ENCODE data around the gene SV2A.
A peak's percentile ranks its signal among the peaks of the same experiment; 100 is the strongest.

SV2A gene

DNA sequence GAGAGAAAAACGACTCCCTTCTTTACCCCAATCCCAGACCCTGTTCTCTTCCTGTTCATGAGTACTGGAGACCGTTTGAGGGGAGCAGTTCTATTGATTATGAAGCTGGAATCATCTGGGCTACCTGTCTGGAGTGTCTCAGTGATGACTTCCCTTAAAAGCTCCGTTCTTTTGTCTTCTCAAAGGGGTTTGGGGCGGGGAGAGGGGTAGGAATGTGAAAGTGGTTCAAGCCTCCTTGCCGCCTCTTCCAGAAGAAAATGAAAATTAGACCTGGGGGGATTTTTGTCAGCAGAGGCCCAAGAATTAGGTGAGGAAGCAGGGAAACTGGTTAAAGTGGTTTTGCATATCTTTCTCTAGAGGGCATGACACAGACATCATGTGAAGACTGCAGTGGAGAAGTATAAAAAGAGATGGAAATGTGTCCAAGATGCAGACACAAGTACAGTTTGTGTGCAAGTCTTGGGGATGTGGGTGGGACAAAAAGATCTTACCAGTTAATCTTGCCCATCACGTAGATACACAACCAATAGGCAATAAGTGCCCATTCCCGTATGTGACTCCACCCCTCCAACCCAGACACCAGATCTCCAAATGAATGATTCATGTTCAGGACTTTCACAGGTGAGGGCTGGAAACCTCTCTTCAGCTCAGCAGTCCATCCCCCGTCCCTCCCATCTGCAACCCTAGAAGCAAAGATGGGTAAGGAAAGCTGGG, 19.5 kb upstream of the SV2A start:
- no peak for DNase-seq (ENCODE audit: low spot score)
- no peaks in the 10 kb centered on the region for H3K27me3 Mint-ChIP-seq (ENCODE audit: low read depth)
- peaks cover 20% of the 10 kb centered on the region for H3K4me1 Mint-ChIP-seq (ENCODE audit: low read depth)
- no peaks in the 10 kb centered on the region for H3K36me3 Mint-ChIP-seq (ENCODE audit: low read depth)
- peak overlapping the region; percentile 46 for H3K4me3 Mint-ChIP-seq
- no peaks in the 10 kb centered on the region for H3K9me3 Mint-ChIP-seq
- H3K27ac Mint-ChIP-seq = peak overlapping the region; percentile 63

DNA sequence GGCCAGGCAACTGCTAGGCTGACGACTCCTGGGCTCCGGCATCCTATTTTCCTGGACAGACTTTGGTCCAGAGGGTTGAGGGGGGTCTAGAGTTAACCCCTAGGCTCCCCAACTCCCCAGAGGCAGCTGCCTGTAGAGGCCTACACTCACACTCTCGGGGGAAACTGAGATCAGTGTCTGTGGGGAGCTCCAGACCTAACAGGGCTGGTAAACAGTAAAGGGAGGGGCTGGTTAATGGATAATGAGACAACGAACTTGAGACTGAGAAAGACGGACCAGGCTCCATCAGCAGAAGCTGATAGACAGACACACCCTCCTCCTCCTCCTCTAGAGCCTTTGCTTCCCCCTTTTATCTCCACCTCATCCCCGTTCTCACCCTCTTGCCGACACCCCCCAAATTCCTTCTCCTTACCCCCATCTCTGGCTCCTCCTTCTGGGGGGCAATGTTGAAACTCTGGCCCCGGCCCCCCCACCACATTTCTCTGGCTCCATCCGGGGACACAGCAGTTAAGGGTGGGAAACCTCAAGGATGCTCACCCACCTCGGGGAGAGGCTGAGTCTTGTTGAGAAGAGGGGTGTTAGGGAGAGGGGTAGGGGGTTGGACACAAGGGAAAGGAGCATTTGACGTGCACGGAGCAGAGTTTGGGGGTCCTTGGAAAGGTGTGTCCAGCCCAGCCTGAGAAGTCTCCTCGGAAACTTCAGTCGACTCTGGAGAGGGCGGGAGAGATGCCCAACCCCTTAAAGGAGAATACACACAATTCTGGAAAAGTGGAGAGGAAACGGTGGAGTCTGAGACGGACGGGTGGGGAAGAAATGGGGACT, 18.7 kb upstream of the SV2A start, which contains the start of gene MTMR11:
TSS of gene MTMR11 (minus strand) at position 710 of the 822 bp plus-strand sequence. CDS start at position 478, 232 bp downstream.
- Mint-ChIP-seq H3K4me3 (peak within 1 kb of the TSS; percentile 46), H3K9me3 (no peaks in the 10 kb centered on the region), H3K4me1 (ENCODE audit: low read depth) (peaks cover 26% of the 10 kb centered on the region), H3K27ac (peak within 1 kb of the TSS; percentile 63), H3K36me3 (ENCODE audit: low read depth) (no peaks in the 10 kb centered on the region), H3K27me3 (ENCODE audit: low read depth) (no peaks in the 10 kb centered on the region)
- DNase-seq (ENCODE audit: low spot score) = no peak

DNA sequence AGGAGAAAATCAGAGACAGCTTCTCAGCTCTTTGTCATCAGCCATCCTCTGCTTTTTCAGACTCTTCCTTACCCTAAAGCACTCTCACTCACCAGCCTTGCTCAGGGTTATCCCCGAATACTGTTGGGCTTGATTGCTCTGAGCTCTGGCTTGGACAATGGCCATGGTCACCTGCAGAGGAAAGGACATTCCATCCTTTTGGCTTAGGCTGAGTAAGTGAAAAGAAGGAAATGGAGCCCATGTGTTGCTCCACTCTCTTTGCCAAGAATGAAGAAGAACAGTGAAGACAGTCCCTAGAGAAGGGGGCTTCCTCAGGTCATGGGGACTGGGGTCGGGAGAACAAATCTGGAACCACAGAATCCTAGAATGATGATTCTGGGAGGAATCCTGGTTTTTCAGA, 16.7 kb upstream of the SV2A start:
- Mint-ChIP-seq H3K4me3 (no peak overlapping the region), H3K4me1 (ENCODE audit: low read depth) (peaks cover 36% of the 10 kb centered on the region), H3K27me3 (ENCODE audit: low read depth) (no peaks in the 10 kb centered on the region), H3K9me3 (no peaks in the 10 kb centered on the region), H3K27ac (no peak overlapping the region), H3K36me3 (ENCODE audit: low read depth) (no peaks in the 10 kb centered on the region)
- no peak for DNase-seq (ENCODE audit: low spot score)

DNA sequence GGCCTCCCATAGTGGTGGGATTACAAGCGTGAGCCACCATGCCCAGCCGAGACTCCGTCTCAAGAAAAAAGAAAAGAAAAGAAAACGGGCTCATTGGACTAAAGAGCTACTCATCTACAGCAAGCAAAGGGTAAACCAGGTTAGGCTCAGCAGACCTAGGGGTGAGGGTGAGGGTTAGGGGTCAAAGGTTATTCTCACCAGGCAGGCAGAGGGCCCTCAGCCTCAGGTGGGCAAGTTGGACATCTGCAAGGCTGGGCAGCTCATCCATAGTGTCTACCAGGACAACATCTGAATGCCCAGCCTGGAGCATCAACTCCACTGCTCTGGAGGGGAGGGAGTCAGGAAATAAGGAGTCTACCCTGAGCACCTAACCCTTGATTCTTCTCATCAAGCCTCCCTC, 15.6 kb upstream of the SV2A start:
- H3K4me1 Mint-ChIP-seq (ENCODE audit: low read depth) = peaks cover 40% of the 10 kb centered on the region
- H3K27ac Mint-ChIP-seq = no peak overlapping the region
- no peak for DNase-seq (ENCODE audit: low spot score)
- no peaks in the 10 kb centered on the region for H3K9me3 Mint-ChIP-seq
- no peak overlapping the region for H3K4me3 Mint-ChIP-seq
- no peaks in the 10 kb centered on the region for H3K27me3 Mint-ChIP-seq (ENCODE audit: low read depth)
- peaks cover 3% of the 10 kb centered on the region for H3K36me3 Mint-ChIP-seq (ENCODE audit: low read depth)

- no peak overlapping the region for H3K27ac Mint-ChIP-seq
- H3K4me3 Mint-ChIP-seq = no peak overlapping the region
- H3K9me3 Mint-ChIP-seq = no peaks in the 10 kb centered on the region
These were observed 14.8 kb upstream of the SV2A start for GRCh38 chr1:149932474-149932873.

DNA sequence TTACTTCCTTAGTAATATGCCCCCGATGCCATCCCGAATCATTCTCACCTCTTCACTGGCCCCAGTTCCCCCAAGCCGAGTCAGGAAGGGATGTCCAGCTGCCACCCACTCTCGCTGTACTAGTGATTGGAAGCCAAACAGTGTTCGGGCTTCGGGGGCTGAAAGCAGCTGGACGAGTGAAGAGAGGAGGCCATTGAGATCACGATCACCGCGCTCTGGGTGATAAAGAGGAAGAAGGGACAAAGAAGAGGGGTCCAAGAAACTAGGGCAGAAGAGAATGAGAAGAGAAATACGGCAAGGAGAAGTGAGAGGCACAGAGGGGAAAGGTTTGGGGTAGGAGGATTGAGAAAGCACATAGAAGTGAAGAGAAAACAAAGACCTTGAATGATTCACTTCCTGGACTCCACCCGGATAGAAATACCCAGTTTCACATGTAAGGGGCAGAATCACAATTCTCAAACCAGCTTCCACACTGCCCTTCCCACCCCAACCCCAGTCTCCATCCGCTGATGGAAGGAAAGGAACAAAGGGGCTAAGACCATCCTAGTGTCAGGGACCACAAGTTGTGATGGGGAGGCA, 13.7 kb upstream of the SV2A start:
- DNase-seq (ENCODE audit: low spot score) = no peak
- Mint-ChIP-seq H3K4me3 (peak overlapping the region; percentile 65), H3K4me1 (ENCODE audit: low read depth) (peaks cover 29% of the 10 kb centered on the region), H3K9me3 (no peaks in the 10 kb centered on the region), H3K36me3 (ENCODE audit: low read depth) (peaks cover 11% of the 10 kb centered on the region), H3K27ac (peak overlapping the region; percentile 85), H3K27me3 (ENCODE audit: low read depth) (no peaks in the 10 kb centered on the region)

More at GRCh38 chr1:149932474-149932873, 14.8 kb upstream of the SV2A start:
- DNase-seq (ENCODE audit: low spot score) = no peak
- Mint-ChIP-seq H3K4me1 (ENCODE audit: low read depth) (peaks cover 34% of the 10 kb centered on the region), H3K36me3 (ENCODE audit: low read depth) (peaks cover 6% of the 10 kb centered on the region), H3K27me3 (ENCODE audit: low read depth) (no peaks in the 10 kb centered on the region)

DNA sequence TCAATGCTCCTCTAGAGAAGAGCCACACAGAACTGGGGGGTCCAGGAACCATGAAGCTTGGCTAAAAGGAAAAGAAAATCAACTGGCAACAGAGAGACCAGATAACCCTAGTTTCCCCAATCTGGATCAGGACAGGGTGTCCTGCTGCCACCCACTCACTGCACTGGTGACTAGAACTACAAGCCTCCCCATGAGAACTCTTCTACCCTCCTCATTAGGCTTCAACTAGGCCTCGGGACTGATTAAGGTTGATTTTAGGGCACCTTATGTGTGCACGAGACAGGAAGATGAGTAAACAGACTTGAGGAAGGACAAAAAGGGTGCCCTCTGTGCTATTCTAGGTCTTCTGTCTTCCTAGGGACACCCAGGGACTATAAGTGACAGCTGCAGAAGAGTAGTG, 12.2 kb upstream of the SV2A start:
- H3K36me3 Mint-ChIP-seq (ENCODE audit: low read depth) = peaks cover 26% of the 10 kb centered on the region
- no peak overlapping the region for H3K27ac Mint-ChIP-seq
- H3K4me3 Mint-ChIP-seq = peak overlapping the region; percentile 20
- H3K27me3 Mint-ChIP-seq (ENCODE audit: low read depth) = no peaks in the 10 kb centered on the region
- no peaks in the 10 kb centered on the region for H3K9me3 Mint-ChIP-seq
- peaks cover 40% of the 10 kb centered on the region for H3K4me1 Mint-ChIP-seq (ENCODE audit: low read depth)
- no peak for DNase-seq (ENCODE audit: low spot score)

DNA sequence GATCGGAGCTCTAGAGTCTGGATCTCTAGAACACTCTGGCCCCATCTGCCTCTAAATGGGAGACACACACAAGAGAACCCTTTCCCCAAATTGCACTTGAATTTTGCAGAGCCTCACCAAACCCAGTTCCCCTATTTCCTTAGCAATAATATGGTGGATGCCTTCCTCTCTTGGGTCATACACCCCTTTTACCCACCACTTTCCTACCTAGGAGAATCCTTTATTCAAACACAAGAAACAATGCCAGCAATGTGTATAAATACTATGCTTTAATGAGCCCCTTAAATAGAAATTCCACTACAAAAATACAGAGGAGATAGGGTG, 10.7 kb upstream of the SV2A start:
- H3K4me3 Mint-ChIP-seq = peak overlapping the region; percentile 96
- DNase-seq (ENCODE audit: low spot score) = no peak
- H3K27me3 Mint-ChIP-seq (ENCODE audit: low read depth) = no peaks in the 10 kb centered on the region
- H3K9me3 Mint-ChIP-seq = no peaks in the 10 kb centered on the region
- H3K36me3 Mint-ChIP-seq (ENCODE audit: low read depth) = peaks cover 38% of the 10 kb centered on the region
- peak overlapping the region; percentile 94 for H3K27ac Mint-ChIP-seq
- peaks cover 48% of the 10 kb centered on the region for H3K4me1 Mint-ChIP-seq (ENCODE audit: low read depth)

DNA sequence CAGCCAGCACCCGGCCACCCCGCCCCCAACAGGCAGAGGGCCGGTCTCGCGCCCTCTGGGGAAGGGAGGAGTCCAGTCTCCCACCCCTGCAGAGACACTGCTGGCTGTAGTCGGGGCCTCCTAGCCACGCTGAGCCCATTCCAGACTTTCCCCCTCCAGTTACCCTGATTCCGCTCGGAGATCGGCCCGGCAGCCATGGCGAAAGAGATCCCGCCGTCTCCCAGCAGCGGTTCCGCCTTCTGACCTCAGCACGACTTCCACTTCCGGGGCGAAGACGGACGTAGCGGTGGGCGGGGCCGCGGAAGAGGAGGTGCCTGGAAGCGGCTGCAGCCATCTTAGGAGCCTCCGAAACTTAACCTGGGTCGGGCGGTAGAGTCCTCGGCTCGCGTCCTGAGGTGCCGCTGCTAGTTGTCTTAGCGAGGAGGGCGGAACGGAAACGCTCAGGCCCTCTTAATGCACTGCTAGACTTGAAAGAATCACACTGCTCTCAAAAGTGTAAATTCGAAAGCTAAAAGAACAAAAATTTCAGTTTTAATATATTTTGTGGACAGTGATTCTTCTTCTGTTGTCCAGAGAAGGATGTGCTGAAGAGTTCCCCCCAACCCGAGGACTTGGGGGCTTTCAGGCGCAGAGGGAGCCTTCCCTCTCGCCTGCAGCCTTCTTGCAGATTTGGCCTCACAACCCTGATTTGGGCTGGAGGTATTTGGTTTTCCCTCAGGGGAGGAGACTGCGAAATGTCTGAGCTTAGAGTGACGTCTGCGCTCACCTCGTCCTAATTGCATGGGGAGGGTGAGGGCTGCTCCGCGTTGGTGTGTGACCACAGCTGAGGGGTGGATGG, 10.1 kb upstream of the SV2A start, which contains the start of gene SF3B4:
TSS of gene SF3B4 (minus strand) at position 241 of the 838 bp plus-strand sequence. CDS start at position 197, 44 bp downstream.
- no peaks in the 10 kb centered on the region for H3K9me3 Mint-ChIP-seq
- DNase-seq (ENCODE audit: low spot score) = peak; percentile 95
- peaks cover 48% of the 10 kb centered on the region for H3K4me1 Mint-ChIP-seq (ENCODE audit: low read depth)
- H3K27me3 Mint-ChIP-seq (ENCODE audit: low read depth) = no peaks in the 10 kb centered on the region
- H3K4me3 Mint-ChIP-seq = peak within 1 kb of the TSS; percentile 96
- peaks cover 44% of the 10 kb centered on the region for H3K36me3 Mint-ChIP-seq (ENCODE audit: low read depth)
- H3K27ac Mint-ChIP-seq = peak within 1 kb of the TSS; percentile 94

- peaks cover 48% of the 10 kb centered on the region for H3K4me1 Mint-ChIP-seq (ENCODE audit: low read depth)
- H3K36me3 Mint-ChIP-seq (ENCODE audit: low read depth) = peaks cover 48% of the 10 kb centered on the region
- H3K9me3 Mint-ChIP-seq = no peaks in the 10 kb centered on the region
- peak overlapping the region; percentile 96 for H3K4me3 Mint-ChIP-seq
- no peak for DNase-seq (ENCODE audit: low spot score)
- H3K27ac Mint-ChIP-seq = peak overlapping the region; percentile 94
- H3K27me3 Mint-ChIP-seq (ENCODE audit: low read depth) = no peaks in the 10 kb centered on the region
These were observed 9.5 kb upstream of the SV2A start for GRCh38 chr1:149927056-149927562.

GRCh38 chr1:149926296-149926695, 8.7 kb upstream of the SV2A start:
- Mint-ChIP-seq H3K27ac (no peak overlapping the region), H3K9me3 (no peaks in the 10 kb centered on the region), H3K36me3 (ENCODE audit: low read depth) (peaks cover 52% of the 10 kb centered on the region), H3K4me3 (peak overlapping the region; percentile 96), H3K27me3 (ENCODE audit: low read depth) (no peaks in the 10 kb centered on the region), H3K4me1 (ENCODE audit: low read depth) (peaks cover 41% of the 10 kb centered on the region)
- no peak for DNase-seq (ENCODE audit: low spot score)

- Mint-ChIP-seq H3K36me3 (ENCODE audit: low read depth) (peaks cover 52% of the 10 kb centered on the region), H3K4me3 (peak overlapping the region; percentile 96), H3K4me1 (ENCODE audit: low read depth) (peaks cover 36% of the 10 kb centered on the region), H3K9me3 (no peaks in the 10 kb centered on the region), H3K27ac (peak overlapping the region; percentile 26), H3K27me3 (ENCODE audit: low read depth) (no peaks in the 10 kb centered on the region)
- no peak for DNase-seq (ENCODE audit: low spot score)
These were observed 8.1 kb upstream of the SV2A start for GRCh38 chr1:149925751-149926150.

GRCh38 chr1:149925345-149925744, 7.7 kb upstream of the SV2A start:
- Mint-ChIP-seq H3K36me3 (ENCODE audit: low read depth) (peaks cover 52% of the 10 kb centered on the region), H3K27me3 (ENCODE audit: low read depth) (no peaks in the 10 kb centered on the region), H3K27ac (peak overlapping the region; percentile 62), H3K4me1 (ENCODE audit: low read depth) (peaks cover 33% of the 10 kb centered on the region), H3K9me3 (no peaks in the 10 kb centered on the region), H3K4me3 (peak overlapping the region; percentile 62)
- no peak for DNase-seq (ENCODE audit: low spot score)

Data from T-helper 2 cell treated with Interferon-gamma antibody and Interleukin-4, amounts not matched to agents 5 μg/mL and 100 μg/mL, for 36 hours (primary cell).